CD4-positive, alpha-beta T cell treated with Interleukin-17A for 1 hour (primary cell): Measurements from ENCODE around the gene CREB5.

Experiments
- DNase-seq: peaks from one replicate; pipeline ENCODE4 v3.0.0-alpha.2; 2020

The CREB5 gene

GRCh38 chr7:28517206-28517605 is 104.9 kb downstream of the CREB5 start:
- no peak for DNase-seq

- no peak for DNase-seq
These were observed 105.3 kb downstream of the CREB5 start for GRCh38 chr7:28517606-28518005.

- no peak for DNase-seq
These were observed 108.0 kb downstream of the CREB5 start for GRCh38 chr7:28520074-28521015.

- DNase-seq = no peak
These were observed 112.7 kb downstream of the CREB5 start for GRCh38 chr7:28524978-28525377.

- DNase-seq = no peak
These were observed 116.6 kb downstream of the CREB5 start for GRCh38 chr7:28528899-28529298.

GRCh38 chr7:28529755-28530154 is 117.4 kb downstream of the CREB5 start:
- DNase-seq = no peak

- DNase-seq = no peak
These were observed 118.0 kb downstream of the CREB5 start for GRCh38 chr7:28530175-28530802.

- DNase-seq = no peak
These were observed 118.5 kb downstream of the CREB5 start for GRCh38 chr7:28530803-28531175.

GRCh38 chr7:28531291-28531690 is 119.0 kb downstream of the CREB5 start:
- no peak for DNase-seq

GRCh38 chr7:28532181-28532580 is 119.9 kb downstream of the CREB5 start:
- no peak for DNase-seq

- no peak for DNase-seq
These were observed 120.9 kb downstream of the CREB5 start for GRCh38 chr7:28533267-28533666.

- DNase-seq = no peak
These were observed 121.6 kb downstream of the CREB5 start for GRCh38 chr7:28533731-28534531.

GRCh38 chr7:28536259-28536658 is 123.9 kb downstream of the CREB5 start:
- DNase-seq = no peak

GRCh38 chr7:28539289-28539981 is 127.1 kb downstream of the CREB5 start:
- DNase-seq = no peak

- DNase-seq = no peak
These were observed 130.1 kb downstream of the CREB5 start for GRCh38 chr7:28542410-28542809.

GRCh38 chr7:28544453-28545117 is 132.3 kb downstream of the CREB5 start:
- DNase-seq = no peak

GRCh38 chr7:28546067-28546466 is 133.7 kb downstream of the CREB5 start:
- DNase-seq = no peak

GRCh38 chr7:28547115-28547514 is 134.8 kb downstream of the CREB5 start:
- no peak for DNase-seq

GRCh38 chr7:28548416-28548815 is 136.1 kb downstream of the CREB5 start:
- no peak for DNase-seq

- no peak for DNase-seq
These were observed 137.7 kb downstream of the CREB5 start for GRCh38 chr7:28549998-28550397.

GRCh38 chr7:28550580-28551186 is 138.4 kb downstream of the CREB5 start:
- no peak for DNase-seq

GRCh38 chr7:28551331-28551730 is 139.0 kb downstream of the CREB5 start:
- no peak for DNase-seq
